Glomerular endothelial cell (primary cell): ENCODE results near the gene BLCAP. TPM values are rescaled to one million over a fixed set of nuclear protein-coding genes. Genes with fewer than 3 reads are reported as not detected.

ENCODE experiments used
- total RNA-seq: library from RNA; depleted of rRNA; stranded (reverse); fragments of >200 nt; gene quantifications from 2 replicates; pipeline ENCODE4 v1.2.3, GENCODE V29; 2015

The BLCAP gene
- total RNA-seq, 1 donor from 2014 or later, result 76.0 TPM

Other genes with a start within 250 kb of the BLCAP start
- 26.4 and 32.4 TPM in 2 replicates for gene MANBAL, start 238.2 kb downstream of the BLCAP start, total RNA-seq
- 20.6 and 20.7 TPM in 2 replicates for gene SRC, start 181.7 kb downstream of the BLCAP start, total RNA-seq
- gene NNAT, start 6.6 kb downstream of the BLCAP start, total RNA-seq, result 13.8 and 21.2 TPM in 2 replicates
- gene CTNNBL1, start 166.2 kb upstream of the BLCAP start, total RNA-seq, result 21.8 and 32.4 TPM in 2 replicates